OCI-LY3 (cell line): ENCODE measurements around the gene KAZN.

Experiments used
- CTCF ChIP-seq: fragments of 200-600, 300-600 bp; sonication (generic); IDR thresholded peaks from 2 replicates; pipeline ENCODE4 v1.5.1; 2014; ENCODE audit warnings: antibody characterized with exemption, low read length, low read depth
- EZH2phosphoT487 ChIP-seq: fragments of 200-600 bp; shearing (Covaris generic); IDR thresholded peaks from 2 replicates; pipeline ENCODE4 v1.6.1; 2018; ENCODE audit warnings: antibody characterized with exemption, mixed run types, low read depth

- no peak for TF ChIP-seq CTCF
- TF ChIP-seq EZH2phosphoT487 = no peak
Measured at GRCh38 chr1:14553711-14554110, 44.8 kb upstream of the KAZN start.
